Cardiac fibroblast (primary cell): Measurements from ENCODE around the gene HEATR9.
"Not testable (repeated sequence)": the region's sequence is repeated elsewhere in the genome, so short reads cannot be mapped to it uniquely, and the experiment has no call there.

Source experiments
- DNase-seq, 2 donors: peaks; one replicate each; pipeline versions ENCODE4 v3.0.0 to v3.0.0-alpha.2; 2010; ENCODE audit warnings: low read depth in 2 of 2
- H3K4me3 ChIP-seq, 2 donors: replicated peaks in 1 of 2; 1 replicate in 1 of 2; 2 replicates in 1 of 2; pipeline ENCODE4 v1.5.1; 2011; ENCODE audit warnings: low read depth in 2 of 2, low read length in 2 of 2, mild to moderate bottlenecking in 2 of 2, moderate library complexity in 1 of 2
- CTCF ChIP-seq: IDR thresholded peaks from one replicate; pipeline ENCODE4 v1.5.1; 2011; ENCODE audit warnings: low read depth, mild to moderate bottlenecking, low read length, inconsistent platforms

HEATR9 gene

GRCh38 chr17:35901631-35902175 is 33.0 kb upstream of the HEATR9 start:
- no peak overlapping the region for H3K4me3 ChIP-seq
- DNase-seq = peak in 1 of 2 donors; percentile 83
- TF ChIP-seq CTCF = no peak

GRCh38 chr17:35900708-35901480 is 32.2 kb upstream of the HEATR9 start:
- no peak for TF ChIP-seq CTCF
- no peak overlapping the region for H3K4me3 ChIP-seq
- peak; percentile 35 for DNase-seq

GRCh38 chr17:35900280-35900679 is 31.6 kb upstream of the HEATR9 start:
- TF ChIP-seq CTCF = no peak
- no peak overlapping the region for H3K4me3 ChIP-seq
- DNase-seq = no peak

- TF ChIP-seq CTCF = no peak
- H3K4me3 ChIP-seq = no peak overlapping the region
- no peak for DNase-seq
These were observed 29.8 kb upstream of the HEATR9 start for GRCh38 chr17:35898283-35899070.

- H3K4me3 ChIP-seq, DNase-seq: not testable (repeated sequence)
These were observed 29.1 kb upstream of the HEATR9 start for GRCh38 chr17:35897772-35898171.

- TF ChIP-seq CTCF = no peak
- peak; percentile 83 to 90 for DNase-seq
- no peak overlapping the region for H3K4me3 ChIP-seq
These were observed 27.2 kb upstream of the HEATR9 start for GRCh38 chr17:35895636-35896587.
